IMR-90 (cell line): ENCODE data around the gene ZNRD2. TPM values are rescaled to one million over a fixed set of nuclear protein-coding genes. Genes with fewer than 3 reads are reported as not detected.

Experiments
- ATAC-seq: fragments of 200-7000 bp; cut with Tn5 transposase; 2 replicates; pipeline ENCODE4 v1.9.1; 2020; ENCODE audit warnings: low read depth, mild to moderate bottlenecking, moderate library complexity
- BruUV-seq: library from RNA; stranded (reverse); fragments of 400-500 nt; replicated peaks from 2 replicates; lab custom pipeline; 2021; lab: Mats Ljungman, UMichigan
- CTCF ChIA-PET: fragments of 300-600 bp; formaldehyde crosslinking; extraction: SDS; loops from one replicate; lab custom pipeline; 2021; ENCODE audit warnings: antibody characterized with exemption; lab: Yijun Ruan, JAX
- POLR2A ChIA-PET: fragments of 300-600 bp; sonication (Branson Sonifier 250); formaldehyde crosslinking; loops from one replicate; lab custom pipeline; 2022; ENCODE audit warnings: antibody characterized with exemption; ENCODE audit not compliant: unreplicated experiment; lab: Charles Lee
- DNase-seq: peaks from one replicate; pipeline ENCODE4 v3.0.0; 2013
- H2AFZ ChIP-seq: replicated peaks from 2 replicates; pipeline ENCODE3; 2013; ENCODE audit warnings: low read length, mild to moderate bottlenecking; ENCODE audit not compliant: poor library complexity
- H2AK5ac ChIP-seq: 2 replicates; pipeline ENCODE4 v1.6.1; 2013; ENCODE audit warnings: low read depth, low read length, inconsistent platforms
- H2AK9ac ChIP-seq: replicated peaks from 2 replicates; pipeline ENCODE3; 2013; ENCODE audit warnings: mild to moderate bottlenecking, low read depth, low read length, moderate library complexity; ENCODE audit not compliant: poor library complexity
- H2BK120ac ChIP-seq: 2 replicates; pipeline ENCODE4 v1.6.1; 2013; ENCODE audit warnings: low read depth, low read length, inconsistent platforms
- H2BK15ac ChIP-seq: 3 replicates; pipeline ENCODE4 v1.6.1; 2013; ENCODE audit warnings: low read depth, low read length, inconsistent platforms
- H2BK20ac ChIP-seq: 2 replicates; pipeline ENCODE4 v1.6.1; 2013; ENCODE audit warnings: low read depth, mild to moderate bottlenecking, inconsistent platforms, low read length, moderate library complexity
- H2BK5ac ChIP-seq: 2 replicates; pipeline ENCODE4 v1.6.1; 2013; ENCODE audit warnings: mild to moderate bottlenecking, low read depth, low read length, inconsistent platforms; ENCODE audit not compliant: poor library complexity, severe bottlenecking
- H3K14ac ChIP-seq: replicated peaks from 2 replicates; pipeline ENCODE4 v1.6.1; 2013; ENCODE audit warnings: low read depth, low read length, inconsistent platforms
- H3K18ac ChIP-seq: 2 replicates; pipeline ENCODE4 v1.6.1; 2013; ENCODE audit warnings: low read depth, low read length, control low read depth
- H3K23ac ChIP-seq: 2 replicates; pipeline ENCODE4 v1.6.1; 2013; ENCODE audit warnings: low read depth, low read length, inconsistent platforms
- H3K27ac ChIP-seq: 2 replicates; pipeline ENCODE4 v1.5.1; 2013; ENCODE audit warnings: mild to moderate bottlenecking, control low read depth, low read length; ENCODE audit not compliant: insufficient read depth
- H3K27me3 ChIP-seq: 2 replicates; pipeline ENCODE4 v1.6.1; 2013; ENCODE audit warnings: low read length; ENCODE audit not compliant: control insufficient read depth, insufficient read depth
- H3K36me3 ChIP-seq: 2 replicates; pipeline ENCODE4 v1.6.1; 2013; ENCODE audit warnings: low read length, mixed read lengths; ENCODE audit not compliant: control insufficient read depth, insufficient read depth
- H3K4ac ChIP-seq: 2 replicates; pipeline ENCODE4 v1.6.1; 2013; ENCODE audit warnings: low read depth, low read length, inconsistent platforms
- H3K4me1 ChIP-seq: 2 replicates; pipeline ENCODE4 v1.6.1; 2013; ENCODE audit warnings: low read length, mixed read lengths; ENCODE audit not compliant: control insufficient read depth, insufficient read depth
- H3K4me2 ChIP-seq: 2 replicates; pipeline ENCODE4 v1.6.1; 2013; ENCODE audit warnings: low read depth, mild to moderate bottlenecking, control low read depth, low read length, moderate library complexity
- H3K4me3 ChIP-seq: 2 replicates; pipeline ENCODE4 v1.5.1; 2013; ENCODE audit warnings: low read depth, mild to moderate bottlenecking, control low read depth, low read length, moderate library complexity; ENCODE audit not compliant: insufficient read depth
- H3K56ac ChIP-seq: 2 replicates; pipeline ENCODE4 v1.6.1; 2013; ENCODE audit warnings: low read length, inconsistent platforms; ENCODE audit not compliant: insufficient read depth; ENCODE audit errors: extremely low read depth
- H3K79me1 ChIP-seq, 2 experiments: 2 replicates each; pipeline ENCODE4 v1.6.1; 2013; ENCODE audit warnings: low read length in 2 of 2, inconsistent platforms in 1 of 2, low read depth in 1 of 2
- H3K9ac ChIP-seq: 2 replicates; pipeline ENCODE4 v1.6.1; 2013; ENCODE audit warnings: low read depth, low read length, control low read depth
- H3K9me1 ChIP-seq: 2 replicates; pipeline ENCODE4 v1.6.1; 2013; ENCODE audit warnings: low read length, inconsistent platforms; ENCODE audit not compliant: insufficient read depth
- H3K9me3 ChIP-seq: 2 replicates; pipeline ENCODE4 v1.6.1; 2013; ENCODE audit warnings: low read length; ENCODE audit not compliant: control insufficient read depth, insufficient read depth
- H4K20me1 ChIP-seq: 2 replicates; pipeline ENCODE4 v1.6.1; 2013; ENCODE audit warnings: low read length, inconsistent platforms; ENCODE audit not compliant: insufficient read depth
- H4K5ac ChIP-seq: 2 replicates; pipeline ENCODE4 v1.6.1; 2013; ENCODE audit warnings: mild to moderate bottlenecking, low read depth, low read length, control low read depth
- H4K8ac ChIP-seq, 2 experiments: 2 replicates each; pipeline ENCODE4 v1.6.1; 2013; ENCODE audit warnings: low read depth in 2 of 2, low read length in 2 of 2, control low read depth in 1 of 2, inconsistent platforms in 1 of 2
- H4K91ac ChIP-seq: 2 replicates; pipeline ENCODE4 v1.6.1; 2013; ENCODE audit warnings: low read depth, low read length, inconsistent platforms; ENCODE audit not compliant: insufficient read depth
- POLR2A ChIP-seq: IDR thresholded peaks from 2 replicates; pipeline ENCODE4 v1.6.1; 2012; ENCODE audit warnings: mild to moderate bottlenecking, low read depth, low read length
- RAD21 ChIP-seq: IDR thresholded peaks from 2 replicates; pipeline ENCODE4 v1.6.1; 2012; ENCODE audit warnings: low read length, improper control_type of control experiment
- WGBS, 2 experiments: methylation state at CpG; one replicate each; pipeline versions ENCODE4 v1.1.5 to v1.1.7; 2013; ENCODE audit warnings: missing lambda C conversion rate in 2 of 2; ENCODE audit not compliant: insufficient read length in 1 of 2; ENCODE audit errors: extremely low coverage in 2 of 2; 5-methylcytosine and 5-hydroxymethylcytosine counted together
- dilution Hi-C: fragments of 300-500 bp; cut with HindIII; formaldehyde crosslinking; loops from one replicate; pipeline ENCODE4 v1.14.3; 2018; ENCODE audit warnings: low sequenced_read_pairs; ENCODE audit not compliant: unreplicated experiment
- in situ Hi-C: fragments of 300-500 bp; cut with MboI; formaldehyde crosslinking; loops from 3 replicates; pipeline ENCODE4 v1.14.3; 2019; ENCODE audit warnings: low sequenced_read_pairs, inconsistent platforms, mixed read lengths
- intact Hi-C: fragments of 100-400 bp; cut with micrococcal nuclease; formaldehyde crosslinking; loops from 2 replicates; pipeline ENCODE4 v1.10.0; 2022
- polyA plus RNA-seq, 3 experiments: library from polyadenylated mRNA; depleted of rRNA; stranded (reverse); fragments of >200 nt; gene quantifications; 2 replicates each; pipeline ENCODE4 v1.2.3, GENCODE V29; 2012; ENCODE audit warnings: low replicate concordance in 1 of 3
- total RNA-seq: library from RNA; depleted of rRNA; stranded (reverse); fragments of >200 nt; gene quantifications from 2 replicates; pipeline ENCODE4 v1.2.3, GENCODE V29; 2012

The ZNRD2 gene
- total and polyA plus RNA-seq, 2 of the 4 experiments (the other 2 are of a cell fraction) = 75.6 to 90.3 TPM

- Histone ChIP-seq H3K4ac (peak overlapping the region; percentile 75), H4K91ac (peak overlapping the region; percentile 83), H2BK15ac (peak overlapping the region; percentile 86; the same call in 2 of the 3 replicates), H3K4me1 (peaks cover 33% of the 10 kb centered on the region), H2BK5ac (peak overlapping the region; percentile 69), H3K9me1 (peaks cover 8% of the 10 kb centered on the region), H3K23ac (peak overlapping the region; percentile 81), H2AK9ac (peak overlapping the region; percentile 99), H3K18ac (peak overlapping the region; percentile 16; the same call in 1 of the 2 replicates), H3K9me3 (no peaks in the 10 kb centered on the region), H4K8ac (peak overlapping the region; percentile 74 to 76; a peak in 3 of 4 replicates), H3K14ac (peak overlapping the region; percentile 70), H3K27me3 (no peaks in the 10 kb centered on the region), H3K27ac (peak overlapping the region; percentile 72), H3K4me3 (peak overlapping the region; percentile 85), H3K4me2 (peak overlapping the region; percentile 69), H4K5ac (no peak overlapping the region; the same call in 1 of the 2 replicates), H2BK120ac (peak overlapping the region; percentile 52), H3K36me3 (peaks cover 21% of the 10 kb centered on the region; the same call in 1 of the 2 replicates), H4K20me1 (peaks cover 31% of the 10 kb centered on the region), H2AK5ac (peak overlapping the region; percentile 98), H2AFZ (peak overlapping the region; percentile 86), H3K9ac (peak overlapping the region; percentile 38), H2BK20ac (no peak overlapping the region), H3K79me1 (peaks cover 24 to 63% of the 10 kb centered on the region in 2 experiments), H3K56ac (peak overlapping the region; percentile 54)
- CTCF ChIA-PET = no interaction called here
- in situ Hi-C loops (no loop called here), intact Hi-C loops (loop anchor here (2.0 kb wide), 1 partner anchor 14 kb away; no protein-coding TSS in a partner anchor), dilution Hi-C loops (no loop called here)
- no peak for DNase-seq
- no peak for TF ChIP-seq RAD21
- TF ChIP-seq POLR2A = peak; percentile 23; the same call in 1 of the 2 replicates
- no peak for ATAC-seq
- 13% methylated on average over 13 of the region's 26 CpGs; no CpG with 5 or more reads in 1 of the 2 experiments for WGBS, 2 experiments
- POLR2A ChIA-PET = no interaction called here
- BruUV-seq = no TSS peak
These were observed 6.1 kb downstream of the ZNRD2 start for GRCh38 chr11:65576232-65576866.
